K562 (cell line): ENCODE measurements around the gene LRP1. TPM values are rescaled to one million over a fixed set of nuclear protein-coding genes. Genes with fewer than 3 reads are reported as not detected.

ENCODE experiments used
- FOXA3 ChIP-seq, 2 experiments: fragments of 450-650 bp in 1 of 2; sonication (generic) in 1 of 2; formaldehyde crosslinking; IDR thresholded peaks in 1 of 2; conservative IDR thresholded peaks in 1 of 2; 2 replicates each; pipeline versions ENCODE4 v1.4.0 to v1.8.0; 2020 to 2022; ENCODE audit warnings: mild to moderate bottlenecking in 2 of 2, missing genetic modification reagents in 1 of 2
- HDGF ChIP-seq: fragments of 450-650 bp; IDR thresholded peaks from 2 replicates; pipeline ENCODE4 v1.6.1; 2016
- MAZ ChIP-seq, 2 experiments: fragments of 450-650 bp in 1 of 2; sonication (generic) in 1 of 2; formaldehyde crosslinking; IDR thresholded peaks in 1 of 2; conservative IDR thresholded peaks in 1 of 2; 2 replicates each; pipeline versions ENCODE4 v1.4.0 to v1.5.0; 2020; ENCODE audit warnings: mild to moderate bottlenecking in 1 of 2, missing genetic modification reagents in 1 of 2
- MEIS2 ChIP-seq: fragments of 450-650 bp; IDR thresholded peaks from 2 replicates; pipeline ENCODE4 v1.6.1; 2014; ENCODE audit warnings: mild to moderate bottlenecking; ENCODE audit not compliant: partially characterized antibody
- NR2C1 ChIP-seq, 2 experiments: fragments of 450-650 bp; IDR thresholded peaks; 2 replicates each; pipeline ENCODE4 v1.6.1; 2017; ENCODE audit warnings: mild to moderate bottlenecking in 2 of 2, antibody characterized with exemption in 1 of 2, inconsistent platforms in 1 of 2, missing compliant biosample characterization in 1 of 2, missing genetic modification characterization in 1 of 2
- PCBP1 ChIP-seq: fragments of 200-400 bp; formaldehyde crosslinking; IDR thresholded peaks from 2 replicates; pipeline ENCODE4 v1.6.1; 2018; ENCODE audit warnings: mild to moderate bottlenecking, low read depth, low read length; ENCODE audit not compliant: poor library complexity, severe bottlenecking
- RB1 ChIP-seq: fragments of 450-650 bp; IDR thresholded peaks from 2 replicates; pipeline ENCODE4 v1.6.1; 2017; ENCODE audit warnings: low read depth, mild to moderate bottlenecking
- RBM14 ChIP-seq: fragments of 200-400 bp; formaldehyde crosslinking; IDR thresholded peaks from 2 replicates; pipeline ENCODE4 v1.6.1; 2018; ENCODE audit warnings: low read depth, mild to moderate bottlenecking, low read length, moderate library complexity, borderline replicate concordance; ENCODE audit not compliant: insufficient read depth
- SMAD3 ChIP-seq: fragments of 450-650 bp; formaldehyde crosslinking; conservative IDR thresholded peaks from 2 replicates; pipeline ENCODE4 v1.4.0; 2020; ENCODE audit warnings: mild to moderate bottlenecking
- SRSF1 ChIP-seq: fragments of 200-400 bp; formaldehyde crosslinking; IDR thresholded peaks from 2 replicates; pipeline ENCODE4 v1.6.1; 2017; ENCODE audit warnings: mild to moderate bottlenecking, low read depth, low read length, moderate library complexity
- SUPT5H ChIP-seq: fragments of 450-650 bp; IDR thresholded peaks from 2 replicates; pipeline ENCODE4 v1.6.1; 2016
- ZKSCAN3 ChIP-seq: fragments of 250-450 bp; sonication (Bioruptor Pico); IDR thresholded peaks from 2 replicates; pipeline ENCODE4 v1.4.0; 2020
- polyA plus RNA-seq, 8 experiments: library from polyadenylated mRNA; depleted of rRNA in 4 of 8; stranded (reverse) in 5 of 8; unstranded in 3 of 8; fragments of >200 nt; fragmentation: Nextera tagmentation in 2 of 8; fragmentation: Illumina TruSeq in 1 of 8; extraction: Ambion mirVana in 2 of 8; extraction: Trizol in 1 of 8; gene quantifications; 2 replicates each; pipeline versions ENCODE4 v1.2.1 to v1.2.3, GENCODE V29; 2011 to 2014; ENCODE audit warnings: inconsistent platforms in 1 of 8, missing spikeins in 1 of 8
- total RNA-seq, 7 experiments: library from RNA; depleted of rRNA in 6 of 7; stranded (reverse); fragments of >200 nt in 6 of 7; fragmentation: Illumina TruSeq in 2 of 7; extraction: Trizol in 2 of 7; gene quantifications; 2 replicates each; pipeline versions ENCODE4 v1.2.1 to v1.2.3, GENCODE V29; 2011 to 2021; ENCODE audit warnings: low replicate concordance in 1 of 7
- TF ChIP-seq, protein P1 (sequence below): fragments of 250-450 bp; sonication (Bioruptor Pico); IDR thresholded peaks from 2 replicates; pipeline ENCODE4 v1.5.0; 2020; ENCODE audit warnings: mild to moderate bottlenecking, borderline replicate concordance
- TF ChIP-seq, protein P2 (sequence below): fragments of 150-350 bp; conservative IDR thresholded peaks from 2 replicates; pipeline ENCODE4 v1.6.1; 2014; ENCODE audit warnings: low read length
- TF ChIP-seq, protein P3 (sequence below), 2 experiments: IDR thresholded peaks in 1 of 2; conservative IDR thresholded peaks in 1 of 2; 2 replicates each; pipeline ENCODE4 v1.6.1; 2016; ENCODE audit warnings: low read depth in 2 of 2, mild to moderate bottlenecking in 1 of 2, missing compliant biosample characterization in 1 of 2, missing genetic modification characterization in 1 of 2, moderate library complexity in 1 of 2

Gene LRP1
- total and polyA plus RNA-seq, 9 of the 15 experiments (the other 6 are each of a cell fraction or from before 2014, with no cell fraction given), result 0.04 to 0.64 (median 0.19) TPM; not detected in 2

DNA sequence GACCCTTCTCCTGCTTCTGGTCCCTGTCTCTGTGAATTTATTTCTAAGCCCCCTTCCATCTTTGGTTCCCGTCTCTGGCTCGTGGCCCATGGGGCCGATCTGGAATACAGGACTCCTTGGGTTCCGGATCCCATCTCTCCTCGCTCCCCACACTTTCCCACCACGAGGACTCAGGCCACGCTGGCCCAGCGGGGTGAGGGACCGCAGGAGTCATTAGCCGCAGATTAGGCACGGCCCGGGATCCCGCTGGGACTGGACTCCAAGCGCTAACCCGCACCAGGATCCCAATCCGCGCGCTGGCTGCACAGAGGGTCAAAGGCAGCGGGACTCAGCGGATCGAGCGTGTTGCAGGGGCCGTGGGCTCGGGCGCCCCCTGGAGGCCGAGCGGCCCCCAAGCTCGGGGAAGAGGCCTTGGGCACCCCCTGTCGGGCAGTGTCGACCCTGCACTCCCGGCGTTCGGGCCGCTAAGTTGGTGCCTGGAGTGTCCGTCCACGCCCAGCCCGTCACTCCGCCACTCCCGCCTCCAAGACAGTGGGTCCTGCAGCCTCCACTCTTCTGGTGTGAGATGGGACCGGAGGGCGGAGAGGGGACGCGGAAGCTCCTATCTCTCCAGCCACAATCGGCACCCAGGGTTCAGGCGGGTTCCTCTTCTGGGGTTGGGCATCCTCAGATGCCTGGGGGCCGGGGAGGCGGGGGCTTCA is 110.7 kb downstream of the LRP1 start (continued):
- no peak for TF ChIP-seq SMAD3 (CRISPR knock-in tag)
- TF ChIP-seq SUPT5H, result no peak
- TF ChIP-seq PCBP1, result peak; percentile 46
- TF ChIP-seq, protein P1, sequence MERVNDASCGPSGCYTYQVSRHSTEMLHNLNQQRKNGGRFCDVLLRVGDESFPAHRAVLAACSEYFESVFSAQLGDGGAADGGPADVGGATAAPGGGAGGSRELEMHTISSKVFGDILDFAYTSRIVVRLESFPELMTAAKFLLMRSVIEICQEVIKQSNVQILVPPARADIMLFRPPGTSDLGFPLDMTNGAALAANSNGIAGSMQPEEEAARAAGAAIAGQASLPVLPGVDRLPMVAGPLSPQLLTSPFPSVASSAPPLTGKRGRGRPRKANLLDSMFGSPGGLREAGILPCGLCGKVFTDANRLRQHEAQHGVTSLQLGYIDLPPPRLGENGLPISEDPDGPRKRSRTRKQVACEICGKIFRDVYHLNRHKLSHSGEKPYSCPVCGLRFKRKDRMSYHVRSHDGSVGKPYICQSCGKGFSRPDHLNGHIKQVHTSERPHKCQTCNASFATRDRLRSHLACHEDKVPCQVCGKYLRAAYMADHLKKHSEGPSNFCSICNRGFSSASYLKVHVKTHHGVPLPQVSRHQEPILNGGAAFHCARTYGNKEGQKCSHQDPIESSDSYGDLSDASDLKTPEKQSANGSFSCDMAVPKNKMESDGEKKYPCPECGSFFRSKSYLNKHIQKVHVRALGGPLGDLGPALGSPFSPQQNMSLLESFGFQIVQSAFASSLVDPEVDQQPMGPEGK (CRISPR knock-in tag), result no peak
- peak in 1 of 2 experiments; percentile 71; a peak in 2 of 4 replicates for TF ChIP-seq FOXA3 (CRISPR knock-in tag; conservative IDR thresholded peaks at IDR 0.05 in 1 of 2, IDR thresholded peaks at IDR 0.05 in 1 of 2)
- TF ChIP-seq MEIS2, result no peak
- TF ChIP-seq SRSF1, result no peak
- TF ChIP-seq, protein P2, sequence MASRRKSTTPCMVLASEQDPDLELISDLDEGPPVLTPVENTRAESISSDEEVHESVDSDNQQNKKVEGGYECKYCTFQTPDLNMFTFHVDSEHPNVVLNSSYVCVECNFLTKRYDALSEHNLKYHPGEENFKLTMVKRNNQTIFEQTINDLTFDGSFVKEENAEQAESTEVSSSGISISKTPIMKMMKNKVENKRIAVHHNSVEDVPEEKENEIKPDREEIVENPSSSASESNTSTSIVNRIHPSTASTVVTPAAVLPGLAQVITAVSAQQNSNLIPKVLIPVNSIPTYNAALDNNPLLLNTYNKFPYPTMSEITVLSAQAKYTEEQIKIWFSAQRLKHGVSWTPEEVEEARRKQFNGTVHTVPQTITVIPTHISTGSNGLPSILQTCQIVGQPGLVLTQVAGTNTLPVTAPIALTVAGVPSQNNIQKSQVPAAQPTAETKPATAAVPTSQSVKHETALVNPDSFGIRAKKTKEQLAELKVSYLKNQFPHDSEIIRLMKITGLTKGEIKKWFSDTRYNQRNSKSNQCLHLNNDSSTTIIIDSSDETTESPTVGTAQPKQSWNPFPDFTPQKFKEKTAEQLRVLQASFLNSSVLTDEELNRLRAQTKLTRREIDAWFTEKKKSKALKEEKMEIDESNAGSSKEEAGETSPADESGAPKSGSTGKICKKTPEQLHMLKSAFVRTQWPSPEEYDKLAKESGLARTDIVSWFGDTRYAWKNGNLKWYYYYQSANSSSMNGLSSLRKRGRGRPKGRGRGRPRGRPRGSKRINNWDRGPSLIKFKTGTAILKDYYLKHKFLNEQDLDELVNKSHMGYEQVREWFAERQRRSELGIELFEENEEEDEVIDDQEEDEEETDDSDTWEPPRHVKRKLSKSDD, result no peak
- peak; percentile 80 to 90 for TF ChIP-seq MAZ (CRISPR knock-in tag; conservative IDR thresholded peaks at IDR 0.05 in 1 of 2, IDR thresholded peaks at IDR 0.05 in 1 of 2)
- TF ChIP-seq, protein P3, sequence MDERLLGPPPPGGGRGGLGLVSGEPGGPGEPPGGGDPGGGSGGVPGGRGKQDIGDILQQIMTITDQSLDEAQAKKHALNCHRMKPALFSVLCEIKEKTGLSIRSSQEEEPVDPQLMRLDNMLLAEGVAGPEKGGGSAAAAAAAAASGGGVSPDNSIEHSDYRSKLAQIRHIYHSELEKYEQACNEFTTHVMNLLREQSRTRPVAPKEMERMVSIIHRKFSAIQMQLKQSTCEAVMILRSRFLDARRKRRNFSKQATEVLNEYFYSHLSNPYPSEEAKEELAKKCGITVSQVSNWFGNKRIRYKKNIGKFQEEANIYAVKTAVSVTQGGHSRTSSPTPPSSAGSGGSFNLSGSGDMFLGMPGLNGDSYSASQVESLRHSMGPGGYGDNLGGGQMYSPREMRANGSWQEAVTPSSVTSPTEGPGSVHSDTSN (CRISPR knock-in tag; IDR thresholded peaks at IDR 0.05; ENCODE audit: low read depth), result peak; percentile 40; the same call in 1 of the 2 replicates
- TF ChIP-seq, protein P3 (tag; conservative IDR thresholded peaks at IDR 0.05; ENCODE audit: low read depth), result no peak
- peak; percentile 46 for TF ChIP-seq NR2C1 (IDR thresholded peaks at IDR 0.05)
- peak; percentile 47; the same call in 1 of the 2 replicates for TF ChIP-seq NR2C1 (tag; IDR thresholded peaks at IDR 0.05)
- peak; percentile 97 for TF ChIP-seq RB1
- peak; percentile 73; the same call in 1 of the 2 replicates for TF ChIP-seq HDGF
- TF ChIP-seq ZKSCAN3, result no peak
- 0 out of 2 replicates have a peak, but pooled peaks have one; percentile 82 for TF ChIP-seq RBM14
